Measurements from ENCODE around the gene PIK3R5. TPM values are rescaled to one million over a fixed set of nuclear protein-coding genes. Genes with fewer than 3 reads are reported as not detected.

The PIK3R5 gene
- total and polyA plus RNA-seq, 4 donors: 11.7 to 70.9 (median 35.0) TPM

GRCh38 chr17:8921147-8921546 is 44.4 kb downstream of the PIK3R5 start:
- Histone ChIP-seq H3K27ac (ENCODE audit: low read depth in 1 of 2, low read length in 1 of 2) (no peak overlapping the region), H3K9me3 (ENCODE audit: control insufficient read depth in 4 of 4, insufficient read depth in 3 of 4, low read length in 3 of 4) (peaks cover 0 to 11% (median 4%) of the 10 kb centered on the region in 4 donors), H3K36me3 (ENCODE audit: control insufficient read depth in 4 of 4, insufficient read depth in 4 of 4, low read length in 4 of 4) (no peaks in the 10 kb centered on the region), H3K27me3 (ENCODE audit: control insufficient read depth in 3 of 3, insufficient read depth in 3 of 3, low read length in 2 of 3) (peaks cover 0 to 5% (median 0%) of the 10 kb centered on the region in 3 donors), H3K4me3 (no peak overlapping the region), H3K9ac (ENCODE audit: insufficient read depth in 1 of 2, low read length in 2 of 2) (no peak overlapping the region), H3K4me1 (ENCODE audit: control insufficient read depth in 5 of 5, insufficient read depth in 5 of 5, low read length in 5 of 5) (no peaks in the 10 kb centered on the region)
- ATAC-seq (ENCODE audit: insufficient read depth, low FRiP score): no peak
- no peak for DNase-seq
- TF ChIP-seq CTCF (IDR thresholded peaks at IDR 0.05; ENCODE audit: control extremely low read depth, extremely low read depth): no peak
- 65 to 85% methylated on average over 2 of the region's 2 CpGs for WGBS, 2 donors

GRCh38 chr17:8918807-8919465 is 46.6 kb downstream of the PIK3R5 start:
- Histone ChIP-seq H3K9ac (ENCODE audit: insufficient read depth in 1 of 2, low read length in 2 of 2) (no peak overlapping the region), H3K9me3 (ENCODE audit: control insufficient read depth in 4 of 4, insufficient read depth in 3 of 4, low read length in 3 of 4) (peaks cover 0 to 12% (median 4%) of the 10 kb centered on the region in 4 donors), H3K27ac (ENCODE audit: low read depth in 1 of 2, low read length in 1 of 2) (no peak overlapping the region), H3K4me3 (no peak overlapping the region), H3K36me3 (ENCODE audit: control insufficient read depth in 4 of 4, insufficient read depth in 4 of 4, low read length in 4 of 4) (no peaks in the 10 kb centered on the region), H3K27me3 (ENCODE audit: control insufficient read depth in 3 of 3, insufficient read depth in 3 of 3, low read length in 2 of 3) (peaks cover 0 to 4% (median 0%) of the 10 kb centered on the region in 3 donors), H3K4me1 (ENCODE audit: control insufficient read depth in 5 of 5, insufficient read depth in 5 of 5, low read length in 5 of 5) (no peaks in the 10 kb centered on the region)
- no peak for DNase-seq
- no peak for ATAC-seq (ENCODE audit: insufficient read depth, low FRiP score)
- TF ChIP-seq CTCF (IDR thresholded peaks at IDR 0.05; ENCODE audit: control extremely low read depth, extremely low read depth): no peak
- WGBS, 2 donors: 58 to 69% methylated on average over 3 of the region's 3 CpGs

DNA sequence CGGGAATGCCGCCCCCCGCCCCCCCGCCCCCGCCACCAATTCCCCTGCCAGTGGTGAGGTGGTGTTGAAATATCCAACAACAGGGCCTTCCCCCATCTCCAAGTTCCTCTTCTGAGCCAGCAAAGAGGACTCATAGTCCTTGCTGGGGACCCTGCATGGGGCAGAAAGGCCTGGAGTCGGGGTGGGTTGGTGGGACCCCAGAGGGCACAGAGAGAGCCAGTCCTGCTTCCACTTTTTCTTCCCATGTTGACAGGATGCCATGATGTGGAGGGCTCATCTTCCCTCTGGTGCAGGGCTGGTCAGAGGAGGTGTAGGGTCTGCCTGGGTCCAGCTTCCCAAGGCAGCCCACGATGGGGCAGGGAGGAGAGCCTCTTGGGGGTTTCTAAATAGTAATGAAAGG is 49.0 kb downstream of the PIK3R5 start:
- Histone ChIP-seq H3K4me3 (no peak overlapping the region), H3K9me3 (ENCODE audit: control insufficient read depth in 4 of 4, insufficient read depth in 3 of 4, low read length in 3 of 4) (peaks cover 0 to 7% (median 4%) of the 10 kb centered on the region in 4 donors), H3K27ac (ENCODE audit: low read depth in 1 of 2, low read length in 1 of 2) (peak overlapping the region in 1 of 2 donors; percentile 27), H3K4me1 (ENCODE audit: control insufficient read depth in 5 of 5, insufficient read depth in 5 of 5, low read length in 5 of 5) (no peaks in the 10 kb centered on the region), H3K36me3 (ENCODE audit: control insufficient read depth in 4 of 4, insufficient read depth in 4 of 4, low read length in 4 of 4) (no peaks in the 10 kb centered on the region), H3K9ac (ENCODE audit: insufficient read depth in 1 of 2, low read length in 2 of 2) (no peak overlapping the region), H3K27me3 (ENCODE audit: control insufficient read depth in 3 of 3, insufficient read depth in 3 of 3, low read length in 2 of 3) (peaks cover 0 to 8% (median 0%) of the 10 kb centered on the region in 3 donors)
- WGBS, 2 donors: 20 to 66% methylated on average over 7 of the region's 7 CpGs
- ATAC-seq (ENCODE audit: insufficient read depth, low FRiP score) (peak; percentile 52), DNase-seq (no peak)
- TF ChIP-seq CTCF (IDR thresholded peaks at IDR 0.05; ENCODE audit: control extremely low read depth, extremely low read depth): no peak
